ENCODE data around the gene CLEC4D. TPM values are rescaled to one million over a fixed set of nuclear protein-coding genes. Genes with fewer than 3 reads are reported as not detected.
"Not testable (repeated sequence)": the region's sequence is repeated elsewhere in the genome, so short reads cannot be mapped to it uniquely, and the experiment has no call there.

CLEC4D gene
- total RNA-seq, 1 donor from 2014 or later, result not detected

- H3K4me3 Mint-ChIP-seq (ENCODE audit: unreplicated experiment), result no peak overlapping the region
- peaks cover 12% of the 10 kb centered on the region for H3K36me3 Mint-ChIP-seq (ENCODE audit: unreplicated experiment)
- no peak overlapping the region for H3K27ac Mint-ChIP-seq (ENCODE audit: unreplicated experiment)
- no peaks in the 10 kb centered on the region for H3K4me1 Mint-ChIP-seq (ENCODE audit: low read depth, unreplicated experiment)
- peaks cover 2% of the 10 kb centered on the region for H3K27me3 Mint-ChIP-seq (ENCODE audit: unreplicated experiment)
- DNase-seq, result no peak
- TF ChIP-seq CTCF (IDR thresholded peaks at IDR 0.05; ENCODE audit: partially characterized antibody, unreplicated experiment), result no peak
- peaks cover 5% of the 10 kb centered on the region for H3K9me3 Mint-ChIP-seq (ENCODE audit: unreplicated experiment)
Observed at GRCh38 chr12:8564656-8565055, 51.4 kb downstream of the CLEC4D start.

DNA sequence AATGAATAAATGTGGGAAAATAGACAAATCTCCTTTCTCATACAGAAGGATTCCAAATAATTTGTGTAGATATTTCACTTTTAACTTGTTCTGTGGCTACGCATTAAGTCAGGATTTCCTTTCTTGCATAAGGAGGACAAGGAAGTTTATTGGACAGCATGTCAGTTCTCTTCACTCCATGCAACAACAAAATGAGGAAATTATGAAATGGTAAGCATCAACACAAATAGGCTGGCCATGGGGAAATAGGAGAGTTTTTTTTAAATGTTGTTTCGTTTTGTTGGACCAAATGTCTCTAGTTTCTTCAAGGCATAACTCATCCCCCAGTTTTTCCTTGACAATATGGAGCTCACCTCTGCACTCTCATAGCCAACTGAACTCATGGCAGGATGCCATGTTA, 52.7 kb downstream of the CLEC4D start:
- H3K27me3 Mint-ChIP-seq (ENCODE audit: unreplicated experiment); DNase-seq; H3K4me3 Mint-ChIP-seq (ENCODE audit: unreplicated experiment); H3K9me3 Mint-ChIP-seq (ENCODE audit: unreplicated experiment); H3K27ac Mint-ChIP-seq (ENCODE audit: unreplicated experiment); H3K4me1 Mint-ChIP-seq (ENCODE audit: low read depth, unreplicated experiment): not testable (repeated sequence)
- H3K36me3 Mint-ChIP-seq (ENCODE audit: unreplicated experiment), result peaks cover 12% of the 10 kb centered on the region

GRCh38 chr12:8566525-8566924, 53.2 kb downstream of the CLEC4D start:
- peaks cover 2% of the 10 kb centered on the region for H3K27me3 Mint-ChIP-seq (ENCODE audit: unreplicated experiment)

More at GRCh38 chr12:8566525-8566924, 53.2 kb downstream of the CLEC4D start:
- DNase-seq, result no peak
- Mint-ChIP-seq H3K36me3 (ENCODE audit: unreplicated experiment) (peaks cover 12% of the 10 kb centered on the region), H3K4me3 (ENCODE audit: unreplicated experiment) (no peak overlapping the region), H3K27ac (ENCODE audit: unreplicated experiment) (no peak overlapping the region), H3K4me1 (ENCODE audit: low read depth, unreplicated experiment) (no peaks in the 10 kb centered on the region), H3K9me3 (ENCODE audit: unreplicated experiment) (peaks cover 5% of the 10 kb centered on the region)
- TF ChIP-seq CTCF (IDR thresholded peaks at IDR 0.05; ENCODE audit: partially characterized antibody, unreplicated experiment), result no peak

Other genes with a start within 250 kb of the CLEC4D start
- gene CLEC6A, start 57.5 kb upstream of the CLEC4D start, total RNA-seq (ENCODE audit: unreplicated experiment), result not detected
- not detected for gene CLEC4E, start 27.4 kb downstream of the CLEC4D start, total RNA-seq (ENCODE audit: unreplicated experiment)
- not detected for gene AICDA, start 99.4 kb downstream of the CLEC4D start, total RNA-seq (ENCODE audit: unreplicated experiment)
- not detected for gene MFAP5, start 149.3 kb downstream of the CLEC4D start, total RNA-seq (ENCODE audit: unreplicated experiment)
- gene RIMKLB, start 184.5 kb downstream of the CLEC4D start, total RNA-seq (ENCODE audit: unreplicated experiment), result 55.7 TPM

Data from glutamatergic neuron (in vitro differentiated cells).